Kasumi-1 (cell line): ENCODE data around the gene PHACTR1.

Experiments used
- DNase-seq, 2 experiments: peaks; one replicate each; lab custom pipeline; 2025; lab: John Stamatoyannopoulos, UW

Gene PHACTR1

DNA sequence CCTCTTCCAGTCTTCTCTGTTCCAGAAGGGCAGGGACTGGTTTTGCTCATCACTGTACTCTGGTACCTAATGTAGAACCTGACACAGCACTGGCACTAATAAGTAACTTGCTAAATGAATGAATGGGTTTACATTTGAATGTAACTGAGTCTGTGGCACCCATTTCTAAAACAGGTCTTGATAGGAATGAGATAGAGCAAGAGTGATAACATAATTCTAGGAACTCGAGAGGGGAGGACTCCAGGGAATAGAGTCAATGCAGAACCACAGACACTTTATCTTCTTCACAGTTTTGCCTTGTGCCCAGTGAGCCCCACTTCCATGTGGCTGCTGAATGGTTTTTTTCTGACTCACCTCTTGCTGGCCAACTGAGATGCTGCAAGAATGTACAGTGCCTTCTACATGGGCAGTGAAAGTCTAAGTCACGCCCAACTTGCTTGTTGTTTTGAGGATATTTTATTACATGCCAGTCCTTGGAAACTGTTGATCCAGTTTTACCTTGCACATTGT is 550.6 kb downstream of the PHACTR1 start:
- no peak for DNase-seq

DNA sequence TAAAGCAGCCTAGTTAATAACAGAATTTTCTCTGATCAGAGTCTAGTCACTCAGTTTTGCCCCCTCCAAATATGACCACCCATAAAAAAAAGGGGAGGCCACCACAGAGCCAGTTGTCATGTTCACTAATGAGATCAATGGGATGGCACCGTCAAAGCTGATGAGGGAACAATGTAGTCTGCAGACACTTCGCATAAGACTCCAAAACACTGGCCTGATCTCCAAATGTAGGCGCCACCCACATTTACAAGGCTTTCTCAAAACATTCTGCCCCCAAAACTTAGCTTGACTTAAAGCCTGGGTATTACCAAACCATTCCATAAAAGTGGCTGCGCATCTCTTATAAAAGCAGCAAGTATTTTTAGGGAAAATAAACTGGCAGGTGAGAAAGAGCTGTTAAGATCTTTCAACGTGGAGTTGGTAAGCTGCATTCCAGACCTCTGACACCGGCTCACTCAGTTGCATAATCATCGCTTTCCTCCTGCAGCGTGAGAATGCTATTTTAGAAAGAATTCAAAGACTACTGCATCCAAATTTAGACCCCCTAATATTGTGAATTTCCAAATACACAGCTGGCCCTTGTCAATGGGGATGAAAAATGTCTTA is 552.4 kb downstream of the PHACTR1 start:
- no peak for DNase-seq

DNA sequence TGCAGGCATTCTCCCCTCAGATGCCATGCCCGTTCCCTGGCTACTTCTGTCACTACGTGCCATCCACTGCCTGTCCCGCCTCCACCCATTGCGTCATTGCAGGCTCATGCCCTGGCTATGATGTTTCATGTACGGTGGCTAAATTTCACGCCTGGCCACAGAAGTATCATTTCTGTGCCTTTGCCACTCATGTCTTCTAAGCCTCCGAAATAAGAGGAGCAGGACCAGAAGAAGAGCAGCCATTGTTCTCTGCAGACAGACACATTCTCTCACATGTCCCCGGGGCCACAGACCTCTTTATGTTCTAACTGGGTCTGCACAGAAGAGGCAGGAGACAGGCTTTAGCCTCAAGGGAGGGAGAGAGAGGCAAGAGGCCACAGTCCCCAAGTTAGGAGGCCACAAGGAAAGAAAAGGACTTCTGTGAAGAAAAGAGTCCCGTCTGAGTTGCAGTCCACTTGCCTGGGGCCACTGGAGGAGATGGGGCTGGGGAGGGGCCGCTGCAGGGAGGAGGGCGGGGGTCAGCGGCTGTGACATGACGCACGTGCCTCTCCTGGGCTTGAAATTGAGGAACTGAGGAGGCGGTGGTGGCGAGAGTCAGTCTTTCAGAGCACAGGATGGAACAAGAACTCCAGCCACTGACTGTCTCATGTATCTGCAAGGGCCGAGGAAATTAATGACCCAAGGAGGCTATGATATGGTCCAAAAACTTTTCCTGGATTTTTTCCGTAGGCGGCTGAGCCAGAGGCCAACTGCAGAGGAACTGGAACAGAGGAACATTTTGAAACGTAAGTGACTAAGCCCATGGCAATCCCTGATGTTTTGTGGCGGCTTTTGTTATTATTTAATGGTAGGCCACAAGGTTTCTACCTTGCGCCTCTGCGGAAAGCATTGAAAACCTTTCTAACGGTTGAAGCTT is 555.8 kb downstream of the PHACTR1 start:
- peak; percentile 74 to 78 for DNase-seq

DNA sequence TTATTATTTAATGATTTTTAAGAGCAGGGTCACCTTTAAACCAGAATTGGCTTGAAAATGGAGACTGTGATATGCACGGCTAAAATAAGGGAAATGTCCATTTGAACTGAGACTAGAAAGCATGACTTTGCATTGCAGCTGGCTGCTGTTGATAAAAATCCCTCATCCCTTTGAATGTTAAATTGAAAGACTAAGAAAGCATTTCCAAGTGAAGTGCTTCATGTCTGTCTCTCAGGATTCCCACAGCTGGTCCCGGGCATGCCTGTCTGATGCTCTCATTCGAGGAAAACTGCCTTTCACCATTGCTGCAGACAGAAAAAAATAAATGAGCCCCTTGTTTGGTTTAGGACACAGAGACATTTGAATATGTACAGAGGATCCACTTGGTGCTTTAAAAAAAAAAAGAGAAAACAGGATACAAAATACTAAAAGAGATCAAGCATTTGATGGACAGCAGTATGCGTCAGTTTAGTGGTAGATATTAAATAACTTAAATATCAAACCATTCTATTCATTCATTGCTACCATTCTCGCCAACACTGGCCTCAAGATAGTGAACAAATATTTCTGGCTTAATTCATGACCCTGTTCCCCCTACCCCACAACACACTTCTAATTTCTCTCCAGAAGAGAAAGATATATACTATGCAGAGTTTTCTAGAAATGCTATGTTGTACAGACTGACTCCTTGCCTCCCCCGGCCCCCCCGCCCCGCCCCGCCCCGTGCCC is 556.8 kb downstream of the PHACTR1 start:
- peak in 1 of 2 experiments; percentile 21 for DNase-seq

DNA sequence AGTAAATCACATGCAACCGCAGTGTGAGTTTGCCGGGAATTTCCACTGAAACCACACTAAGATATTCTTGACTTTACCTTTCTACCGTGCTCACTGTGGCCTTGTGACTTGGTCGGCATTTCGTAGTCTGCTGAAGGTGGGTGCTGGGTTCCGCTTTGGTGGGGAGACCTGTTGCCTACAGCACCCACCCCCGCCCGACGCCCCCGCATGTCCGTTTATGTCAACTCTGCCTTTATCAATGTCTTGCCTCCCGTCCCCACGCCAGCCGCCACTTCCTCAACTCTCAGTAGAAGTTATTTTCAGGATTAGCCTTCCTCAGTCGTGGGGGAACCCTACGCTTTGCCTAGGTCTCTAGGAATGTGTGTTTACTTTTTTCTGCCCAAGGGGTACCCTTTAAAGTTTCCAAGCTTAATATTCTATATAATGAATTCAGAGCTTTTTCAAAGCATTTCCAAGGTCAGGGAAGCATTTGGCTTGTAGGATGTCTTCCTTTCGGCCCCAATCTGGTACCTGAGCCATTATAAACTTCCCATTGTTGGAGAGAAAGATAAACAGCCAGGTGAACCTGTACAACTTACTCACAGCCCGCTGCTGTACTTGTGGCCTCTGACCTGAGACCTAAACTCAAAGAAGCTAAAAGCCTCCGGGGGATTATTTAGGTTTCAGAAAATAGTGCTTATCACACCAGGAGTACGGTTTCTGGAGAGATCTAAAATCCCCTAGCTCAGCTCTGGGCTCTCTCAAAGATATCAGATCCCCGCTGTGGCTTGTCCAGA is 557.6 kb downstream of the PHACTR1 start:
- DNase-seq: peak; percentile 60 to 62

DNA sequence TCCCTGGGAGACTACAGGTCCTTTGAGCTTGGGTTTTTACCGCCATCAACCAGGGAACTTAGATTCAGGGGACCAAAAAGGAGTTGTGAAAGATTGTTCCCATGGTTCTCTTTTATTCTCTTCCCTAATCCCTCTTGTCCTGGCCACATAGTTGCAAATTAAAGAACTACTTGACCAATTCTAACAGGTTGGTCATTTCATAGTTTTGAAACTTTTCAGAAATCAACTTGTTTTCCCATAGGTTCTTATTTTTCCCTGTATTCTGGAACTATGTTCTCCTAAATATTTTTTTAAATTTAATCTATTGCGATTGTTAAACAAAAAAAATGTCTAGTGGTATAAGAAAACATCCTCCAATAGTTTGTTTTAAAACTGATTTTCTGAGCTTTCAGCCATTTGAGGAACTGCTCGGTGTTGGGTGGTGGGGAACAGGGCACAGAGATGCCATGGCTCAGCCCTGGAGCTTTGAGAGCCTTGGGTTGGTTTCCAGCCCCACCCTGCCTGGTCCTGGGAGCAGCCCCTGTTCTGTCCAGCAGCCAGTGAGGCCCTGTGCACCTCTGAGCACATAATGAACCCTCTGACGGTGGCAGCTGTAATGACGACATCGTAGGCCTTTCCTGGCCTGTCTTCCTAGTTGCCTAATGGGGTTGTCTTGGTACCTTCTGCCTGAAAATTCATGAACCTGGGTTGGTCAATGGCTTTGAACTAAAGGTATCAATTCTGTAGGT is 558.3 kb downstream of the PHACTR1 start:
- DNase-seq: no peak

DNA sequence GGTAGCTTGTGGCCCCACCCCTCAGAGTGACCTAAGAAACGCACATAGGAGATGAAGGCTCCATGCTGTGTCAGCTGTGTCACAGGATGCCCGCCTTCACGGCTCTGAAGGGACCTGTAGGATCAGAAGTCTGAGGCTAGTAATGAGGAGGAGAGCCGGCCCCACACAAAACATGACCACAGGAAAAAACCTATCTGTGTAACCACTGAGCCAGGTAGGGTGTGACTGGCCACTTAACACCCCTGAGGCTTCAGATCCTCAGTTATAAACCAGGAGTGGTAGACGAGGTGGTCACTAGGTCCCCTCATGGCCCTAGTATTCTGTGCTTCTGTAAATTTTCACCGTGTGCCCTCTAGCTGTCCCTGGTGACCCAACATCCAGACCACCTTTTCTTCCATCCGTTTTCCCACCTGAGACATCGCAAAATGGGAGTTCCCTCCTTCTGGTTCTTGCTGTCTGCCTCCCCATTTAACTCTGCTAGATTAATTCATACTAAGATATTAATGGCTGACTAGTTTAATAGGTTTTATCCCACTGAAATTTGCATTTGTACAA is 558.9 kb downstream of the PHACTR1 start:
- no peak for DNase-seq

DNA sequence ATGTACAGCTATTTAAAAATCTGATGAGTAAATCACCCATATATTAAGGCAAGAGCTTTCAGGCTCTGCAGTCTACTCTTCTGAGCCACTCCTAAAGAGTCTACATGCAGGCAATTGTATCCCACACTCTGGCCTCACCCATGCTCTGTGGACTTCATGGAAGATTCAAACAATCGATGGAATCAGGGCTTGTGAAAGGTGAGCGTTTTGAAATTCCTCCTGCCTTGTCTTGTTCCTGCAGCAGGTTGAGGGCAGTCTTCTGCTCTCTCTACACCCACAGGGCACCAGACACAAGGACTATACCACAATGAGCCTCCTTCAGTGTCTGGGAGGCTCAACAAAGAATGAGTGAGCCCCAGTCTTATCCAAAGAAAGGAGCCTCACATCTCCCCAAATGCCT is 560.7 kb downstream of the PHACTR1 start:
- no peak for DNase-seq

DNA sequence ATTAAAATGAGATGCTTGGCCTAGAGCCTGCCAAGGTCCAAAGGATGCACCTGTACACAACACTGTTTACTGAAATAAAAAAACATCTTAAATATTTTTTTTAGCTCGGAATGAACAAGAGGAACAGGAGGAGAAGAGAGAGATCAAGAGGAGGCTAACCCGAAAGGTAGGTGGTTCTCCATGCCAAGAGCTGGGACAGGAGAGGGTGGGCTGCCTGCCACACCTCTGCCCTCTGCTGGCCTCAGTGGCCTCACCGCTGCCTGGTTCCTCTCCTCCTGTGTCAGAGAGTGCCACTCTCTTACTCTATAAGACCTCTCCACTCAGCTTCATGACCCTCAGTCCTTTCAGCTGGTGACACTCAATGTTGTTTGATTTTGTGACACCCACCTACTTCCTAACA is 561.6 kb downstream of the PHACTR1 start:
- peak; percentile 11 to 13 for DNase-seq

DNA sequence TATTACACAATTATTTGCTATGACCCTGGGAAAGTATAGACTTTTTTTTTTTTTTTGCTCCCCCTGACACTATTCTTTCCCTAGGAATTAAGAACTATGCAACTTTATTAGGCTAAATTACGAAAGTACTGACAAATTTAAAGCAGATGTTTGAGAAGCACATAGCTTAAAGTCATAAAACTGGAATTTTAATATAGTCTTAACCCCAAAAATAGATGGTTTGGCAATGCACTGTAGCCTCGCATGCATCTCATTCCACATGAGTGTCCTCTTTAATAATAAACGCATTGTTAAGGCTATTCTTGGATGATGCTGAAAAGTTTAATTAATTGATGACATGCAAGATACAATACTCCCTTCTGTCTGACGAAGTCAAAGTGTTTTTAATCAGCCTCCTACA is 562.4 kb downstream of the PHACTR1 start:
- DNase-seq: no peak

DNA sequence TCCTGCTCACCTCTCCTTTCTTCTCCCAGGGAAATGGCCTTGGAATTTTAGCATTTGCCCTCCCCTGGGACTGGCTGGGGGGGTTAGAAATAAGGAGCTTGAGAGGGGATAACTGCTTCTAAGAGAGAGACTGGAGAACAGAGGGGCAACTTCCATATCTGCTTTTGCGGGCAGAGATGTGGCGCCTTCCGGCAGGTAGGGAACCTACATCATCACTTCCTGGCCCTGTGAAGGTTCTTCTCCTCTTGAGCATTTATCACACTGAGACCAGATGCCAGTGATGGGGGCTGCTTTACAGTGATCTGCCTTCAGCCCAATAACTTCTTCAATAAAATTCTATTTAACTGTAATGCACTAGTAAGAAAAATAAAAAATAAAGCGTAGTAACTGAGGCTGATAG is 563.7 kb downstream of the PHACTR1 start:
- no peak for DNase-seq

DNA sequence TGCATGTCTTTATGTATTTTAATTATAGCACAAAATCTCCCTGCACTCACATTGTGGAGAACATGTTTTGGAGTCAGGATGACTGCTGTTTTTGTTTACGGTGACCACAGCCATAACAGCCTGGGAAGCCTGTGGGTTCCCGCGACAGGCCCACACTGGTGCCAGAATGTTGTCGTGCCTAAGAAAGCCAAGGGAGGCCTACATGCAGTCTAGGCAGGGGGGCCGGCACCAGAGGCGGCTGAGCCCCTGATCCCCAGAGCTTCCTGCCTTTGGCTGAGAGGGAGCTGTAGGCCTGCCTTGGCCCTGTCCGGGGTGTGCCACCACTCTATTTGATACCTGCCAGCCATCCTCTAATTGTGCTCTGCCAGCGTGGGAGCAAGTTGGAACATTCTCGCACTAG is 565.1 kb downstream of the PHACTR1 start:
- no peak for DNase-seq

DNA sequence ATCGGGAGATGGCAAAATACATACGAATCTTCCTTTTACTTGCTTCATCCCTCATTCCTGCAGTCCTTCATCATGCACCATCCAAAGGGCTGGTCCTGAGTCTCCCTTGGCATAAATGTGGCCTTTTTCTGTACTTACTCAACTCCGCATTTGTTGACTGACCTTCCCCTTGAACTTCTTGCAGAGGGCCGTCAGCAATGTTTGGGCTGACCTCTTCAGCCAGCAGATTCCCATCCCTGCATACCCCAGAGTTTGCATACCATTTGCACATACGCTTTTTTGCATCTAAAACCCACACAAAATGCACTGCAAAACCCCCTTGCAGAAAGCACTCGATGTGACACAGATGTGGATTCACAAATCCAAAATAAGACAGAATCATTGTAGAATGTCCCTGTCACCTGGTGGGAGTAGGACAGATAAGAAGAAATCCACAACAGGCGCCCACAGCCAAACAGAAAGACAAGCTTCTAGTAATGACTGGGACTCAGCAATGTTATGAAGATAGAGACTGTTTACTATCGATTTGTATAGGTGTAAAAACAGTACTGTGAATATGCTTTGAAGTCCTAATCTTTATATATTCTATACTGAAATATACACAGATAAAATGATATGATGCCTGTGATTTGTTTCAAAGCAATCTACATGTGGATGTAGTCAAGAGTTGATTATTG is 566.0 kb downstream of the PHACTR1 start:
- no peak for DNase-seq

DNA sequence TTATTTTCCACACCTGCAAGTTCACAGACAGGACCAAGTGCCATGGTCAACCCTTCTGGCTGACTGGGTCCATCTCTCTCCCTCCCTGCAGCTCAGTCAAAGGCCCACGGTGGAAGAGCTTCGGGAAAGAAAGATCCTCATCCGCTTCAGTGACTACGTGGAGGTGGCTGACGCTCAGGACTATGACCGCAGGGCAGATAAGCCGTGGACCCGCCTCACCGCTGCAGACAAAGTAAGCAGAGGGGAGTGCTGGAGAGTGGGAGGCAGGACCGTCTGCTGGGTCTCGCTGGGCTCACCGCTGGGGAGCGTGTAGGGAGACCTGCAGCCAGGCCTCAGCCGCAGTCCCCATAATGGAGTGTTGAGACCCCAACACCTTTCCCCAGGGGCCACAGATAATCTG is 566.8 kb downstream of the PHACTR1 start:
- no peak for DNase-seq

DNA sequence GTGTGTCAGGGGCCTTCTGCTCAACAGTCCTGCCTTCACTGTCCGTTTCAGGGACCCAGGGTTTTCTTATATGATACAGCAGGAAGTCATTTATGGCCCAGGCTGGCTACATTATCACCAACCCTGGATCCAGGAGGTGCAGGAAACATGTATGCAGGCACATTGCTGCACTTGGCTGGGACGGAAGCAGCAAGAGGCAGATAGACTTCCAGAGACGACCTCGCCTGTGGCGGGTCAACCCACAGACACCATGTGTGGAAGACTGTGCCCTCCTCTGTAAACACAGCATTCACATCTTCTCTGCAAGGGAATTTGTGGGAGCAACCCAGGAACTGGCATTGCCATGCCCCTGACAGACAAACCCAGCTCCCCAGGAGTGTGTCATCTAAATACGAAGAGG is 568.1 kb downstream of the PHACTR1 start:
- no peak for DNase-seq

DNA sequence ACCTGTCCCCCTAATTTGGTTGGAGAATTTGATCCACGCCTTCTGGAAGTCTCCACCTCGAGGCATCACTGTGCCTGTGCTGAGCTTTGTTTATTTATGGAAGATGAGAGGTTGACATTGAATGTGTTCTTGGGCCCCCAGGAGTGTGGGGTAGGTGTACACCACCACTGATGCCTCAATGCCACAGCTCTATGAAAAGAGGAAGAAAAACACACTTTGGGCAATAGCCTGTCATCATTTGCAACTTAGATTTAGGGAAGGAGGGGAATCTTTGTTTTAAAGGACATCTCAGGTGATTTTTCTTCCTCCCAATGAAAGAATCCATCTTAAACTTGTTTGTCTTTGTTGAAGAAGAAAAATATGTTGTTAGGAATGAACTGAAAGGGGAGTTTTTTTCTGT is 569.1 kb downstream of the PHACTR1 start:
- peak in 1 of 2 experiments; percentile 18 for DNase-seq

DNA sequence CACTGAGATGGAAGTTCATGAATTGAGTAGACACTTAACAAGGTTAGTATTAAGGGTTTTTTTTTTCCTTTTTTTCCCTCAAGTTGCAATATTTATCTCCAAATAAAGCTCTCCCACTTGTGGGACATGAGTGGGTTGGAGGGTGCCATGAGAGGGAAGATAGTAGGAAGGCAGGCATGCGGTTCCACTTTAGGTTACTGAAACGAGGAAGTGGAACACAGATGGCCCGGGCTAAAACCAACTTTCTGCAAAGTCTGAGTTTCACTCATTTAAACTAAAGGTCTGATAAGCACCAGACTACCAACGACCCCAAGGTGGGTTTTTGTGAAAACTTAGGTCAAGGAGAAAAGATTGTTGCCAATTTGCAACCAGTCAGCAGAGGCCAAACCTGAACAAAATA is 569.6 kb downstream of the PHACTR1 start:
- peak; percentile 31 to 56 for DNase-seq

DNA sequence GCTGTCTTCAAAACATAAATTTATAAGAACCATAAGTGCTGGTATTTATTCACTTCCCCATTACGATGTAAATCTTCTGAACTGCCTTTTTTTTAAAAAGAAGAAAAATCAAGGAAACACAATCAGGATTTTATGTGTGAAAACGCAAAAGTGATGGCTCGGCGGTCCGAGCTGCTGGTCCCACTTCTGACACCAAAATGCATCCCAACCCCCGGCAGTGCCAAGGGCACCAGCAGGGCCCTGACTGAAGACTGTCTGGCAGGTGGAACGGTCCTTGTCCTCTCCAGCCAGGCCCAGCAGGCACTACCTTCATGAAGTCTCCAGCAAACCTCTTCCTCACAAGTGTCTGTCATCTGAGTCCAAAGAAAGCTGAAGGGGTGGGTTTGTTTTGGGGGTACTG is 570.5 kb downstream of the PHACTR1 start:
- DNase-seq: no peak

DNA sequence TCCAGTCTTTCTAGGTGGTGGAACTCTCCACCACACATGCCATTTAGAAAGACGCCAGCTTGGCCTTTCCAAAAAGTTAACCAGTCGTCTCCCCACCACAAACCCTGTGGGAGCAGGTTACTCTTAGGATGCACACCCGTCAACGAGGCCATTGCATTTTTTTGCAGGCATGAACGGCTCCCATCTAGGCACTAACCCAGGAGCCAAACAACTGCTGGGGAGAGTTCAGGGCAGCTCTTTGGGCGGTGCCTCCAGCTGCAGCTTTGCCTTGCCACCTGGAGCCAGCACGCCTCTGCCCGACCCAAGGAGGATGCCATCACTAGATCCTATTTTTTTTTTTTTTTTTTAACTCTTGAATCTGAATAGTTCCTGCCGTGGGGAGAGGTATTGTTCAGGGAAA is 571.9 kb downstream of the PHACTR1 start:
- no peak for DNase-seq

DNA sequence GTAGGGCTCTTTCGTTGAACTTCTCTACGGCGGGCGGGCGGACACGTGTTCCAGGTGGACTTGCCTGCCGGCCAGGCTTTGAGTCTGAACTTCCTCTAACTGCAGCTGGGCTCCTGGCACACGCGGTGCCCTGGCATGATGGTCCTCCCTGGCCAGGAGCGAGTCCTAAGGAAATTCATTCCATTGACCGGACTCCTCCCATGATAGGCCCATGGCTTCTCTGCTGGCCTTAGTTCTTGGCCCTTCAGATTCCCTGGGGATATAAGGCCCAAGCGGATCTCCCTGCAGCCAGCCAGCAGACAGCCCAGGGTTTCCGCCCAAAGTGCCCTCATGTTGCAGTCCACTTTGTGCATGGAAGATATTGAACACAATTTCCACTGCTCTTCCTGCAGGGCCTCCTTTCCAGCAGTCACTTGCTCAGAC is 572.4 kb downstream of the PHACTR1 start:
- DNase-seq: no peak
